PC-9 (cell line): ENCODE measurements around the gene NF1.

Experiments used
- CTCF ChIP-seq: fragments of 200-600 bp; sonication (generic); conservative IDR thresholded peaks from 2 replicates; pipeline ENCODE4 v1.6.1; 2017; ENCODE audit warnings: mixed run types, antibody characterized with exemption, mild to moderate bottlenecking, moderate library complexity
- EZH2 ChIP-seq: fragments of 200-600 bp; sonication (generic); IDR thresholded peaks from 2 replicates; pipeline ENCODE4 v1.8.0; 2017; ENCODE audit warnings: antibody characterized with exemption, low read depth

- TF ChIP-seq CTCF, result no peak
- TF ChIP-seq EZH2, result no peak
Measured at GRCh38 chr17:31058976-31059375, 35.8 kb upstream of the NF1 start.
